ENCODE measurements around the gene FAM171A1.

The FAM171A1 gene

GRCh38 chr10:15167411-15168290, 203.4 kb downstream of the FAM171A1 start:
- peak; percentile 59 to 68 for ATAC-seq

GRCh38 chr10:15166325-15166724, 204.8 kb downstream of the FAM171A1 start:
- no peak for ATAC-seq

DNA sequence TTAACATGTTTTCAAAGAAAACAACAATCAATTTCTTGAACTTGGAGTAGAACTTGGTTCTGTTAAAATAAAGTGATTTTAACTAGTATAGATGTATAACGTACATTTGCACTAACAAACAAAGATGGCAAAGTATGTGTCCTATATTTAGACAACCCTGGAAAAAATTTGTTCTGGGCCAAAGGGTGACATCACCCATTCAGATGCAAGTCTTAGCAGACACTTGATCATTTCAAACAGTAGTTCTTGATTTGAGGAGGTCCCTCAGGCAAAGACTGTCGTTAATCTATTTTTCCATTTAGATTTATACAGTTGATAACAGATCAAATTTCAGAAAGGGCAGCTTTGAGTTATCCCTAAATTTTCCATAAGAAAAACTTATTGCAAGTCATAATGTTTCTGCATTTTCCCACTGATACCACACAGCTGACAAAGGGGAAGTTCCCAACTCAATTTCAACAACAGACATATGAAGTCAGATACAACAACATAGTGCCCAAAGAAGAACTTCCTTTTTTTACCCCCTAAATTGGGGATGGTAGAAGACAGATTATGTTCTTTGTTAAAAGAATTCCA, 207.7 kb downstream of the FAM171A1 start:
- ATAC-seq: no peak
